Left lobe of liver (tissue), 2 donors: ENCODE measurements around the gene NSD1. TPM values are rescaled to one million over a fixed set of nuclear protein-coding genes. Genes with fewer than 3 reads are reported as not detected.

Experiments used
- ATAC-seq: fragments of 200-7000 bp; cut with Tn5 transposase; one replicate; pipeline ENCODE4 v1.9.1; 2020; ENCODE audit warnings: mild to moderate bottlenecking, moderate library complexity
- DNase-seq: peaks from one replicate; pipeline ENCODE4 v3.0.0-alpha.2; 2020; ENCODE audit warnings: low spot score
- total RNA-seq: library from RNA; stranded (reverse); gene quantifications from one replicate; pipeline ENCODE4 v1.2.1, GENCODE V29; 2021
- donor health status: DM: no; HTN: no; CAD: no; lungs with moderate emphysema.
- donor health status: DM: no; HTN: yes; CAD: no.

Gene NSD1
- total RNA-seq, 1 donor from 2014 or later = 30.4 TPM

DNA sequence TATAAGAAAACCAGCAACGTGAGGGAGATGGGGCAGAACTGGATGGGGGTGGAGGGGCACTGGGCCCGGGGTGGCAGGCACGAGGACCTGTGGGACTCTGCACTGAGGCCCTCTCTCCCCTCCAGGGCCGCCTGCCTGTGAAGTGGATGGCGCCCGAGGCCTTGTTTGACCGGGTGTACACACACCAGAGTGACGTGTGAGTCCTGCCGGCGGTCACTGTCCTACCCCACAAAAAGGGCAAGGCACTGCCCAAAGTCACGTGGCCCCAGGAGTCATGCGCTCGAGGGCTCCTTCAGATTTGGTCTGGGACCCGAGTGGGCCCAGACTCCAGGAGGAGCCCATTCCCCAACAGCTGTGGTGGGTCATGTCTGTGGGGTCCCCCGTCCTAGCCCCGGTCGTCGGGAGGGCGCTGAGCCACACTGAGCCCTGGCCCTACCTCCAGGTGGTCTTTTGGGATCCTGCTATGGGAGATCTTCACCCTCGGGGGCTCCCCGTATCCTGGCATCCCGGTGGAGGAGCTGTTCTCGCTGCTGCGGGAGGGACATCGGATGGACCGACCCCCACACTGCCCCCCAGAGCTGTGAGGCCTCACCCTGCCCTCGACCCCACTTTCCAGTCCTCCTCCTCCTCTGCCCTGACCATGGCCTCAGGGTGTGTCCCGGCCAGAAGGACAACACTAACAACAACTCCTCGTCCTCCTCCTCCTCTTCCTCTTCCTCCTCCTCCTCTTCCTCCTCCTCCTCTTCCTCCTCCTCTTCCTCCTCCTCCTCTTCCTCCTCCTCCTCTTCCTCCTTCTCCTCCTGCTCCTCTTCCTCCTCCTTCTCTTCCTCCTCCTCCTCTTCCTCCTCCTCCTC is 37.2 kb upstream of the NSD1 start:
- peak; percentile 69 for DNase-seq
- peak; percentile 32 for ATAC-seq

- ATAC-seq = peak; percentile 7
- DNase-seq = no peak
These were observed 36.3 kb upstream of the NSD1 start for GRCh38 chr5:177097016-177097985.

DNA sequence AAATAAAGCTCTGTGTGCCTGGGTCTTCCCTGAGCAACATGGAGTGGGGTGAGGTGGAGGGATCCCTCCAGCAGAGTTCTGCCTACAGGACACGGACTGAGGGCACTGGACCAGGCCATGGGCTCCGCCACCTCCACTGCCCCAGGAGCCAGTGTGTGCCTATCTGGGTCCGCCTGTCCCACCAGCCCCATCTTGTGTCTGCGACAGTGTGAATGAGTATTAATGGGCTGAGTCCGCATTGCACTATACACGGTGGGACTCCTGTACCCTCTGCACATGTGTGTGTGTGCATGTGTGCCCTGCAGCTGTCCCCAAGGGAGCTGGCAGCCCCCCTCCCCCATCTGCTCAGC is 35.5 kb upstream of the NSD1 start:
- ATAC-seq = no peak
- no peak for DNase-seq

- no peak for DNase-seq
- ATAC-seq = no peak
These were observed 35.0 kb upstream of the NSD1 start for GRCh38 chr5:177098470-177099141.

- DNase-seq (no peak), ATAC-seq (peak; percentile 4)
These were observed 34.0 kb upstream of the NSD1 start for GRCh38 chr5:177099422-177100093.

- ATAC-seq (no peak), DNase-seq (no peak)
These were observed 32.9 kb upstream of the NSD1 start for GRCh38 chr5:177100714-177101121.

GRCh38 chr5:177103523-177104253 is 29.9 kb upstream of the NSD1 start:
- ATAC-seq (no peak), DNase-seq (no peak)

DNA sequence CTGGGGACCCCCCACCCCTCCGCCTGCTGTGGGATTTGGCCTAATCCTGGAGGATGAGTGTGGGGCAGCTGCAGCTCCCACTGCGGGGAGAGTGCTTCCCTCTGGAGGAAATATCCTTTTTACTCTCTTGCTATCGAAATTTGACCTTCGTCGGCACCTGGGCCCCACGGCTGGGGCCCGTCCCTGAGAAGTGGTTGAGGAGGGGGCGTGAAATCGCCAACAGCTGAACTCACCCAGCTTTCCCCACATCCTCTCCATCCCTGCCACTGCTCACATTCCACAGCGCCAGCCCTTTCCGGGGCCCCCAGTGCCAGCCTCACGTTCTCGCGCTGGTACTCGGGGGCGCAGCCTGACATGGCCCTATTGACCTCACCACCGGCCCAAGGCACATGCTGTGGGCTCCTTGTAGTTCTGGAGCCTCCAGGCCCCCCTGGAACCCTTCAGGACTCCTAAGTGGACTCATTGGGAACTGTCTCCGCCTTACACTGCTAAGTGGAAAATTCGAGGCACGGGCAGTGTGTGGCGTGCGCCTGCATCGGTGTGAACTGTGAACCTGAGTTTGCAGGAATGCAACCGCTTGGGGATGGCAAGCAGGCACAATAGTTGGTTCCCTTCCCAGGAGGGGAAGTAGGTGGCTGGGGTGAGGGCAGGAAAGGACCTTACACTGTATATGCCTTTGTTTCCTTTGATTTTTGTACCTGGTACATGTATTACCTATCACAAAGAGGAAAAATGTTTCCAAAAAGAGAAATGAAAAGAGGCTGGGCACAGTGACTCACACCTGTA is 27.7 kb upstream of the NSD1 start:
- ATAC-seq (no peak), DNase-seq (no peak)

GRCh38 chr5:177107159-177107558 is 26.4 kb upstream of the NSD1 start:
- ATAC-seq (no peak), DNase-seq (no peak)

DNA sequence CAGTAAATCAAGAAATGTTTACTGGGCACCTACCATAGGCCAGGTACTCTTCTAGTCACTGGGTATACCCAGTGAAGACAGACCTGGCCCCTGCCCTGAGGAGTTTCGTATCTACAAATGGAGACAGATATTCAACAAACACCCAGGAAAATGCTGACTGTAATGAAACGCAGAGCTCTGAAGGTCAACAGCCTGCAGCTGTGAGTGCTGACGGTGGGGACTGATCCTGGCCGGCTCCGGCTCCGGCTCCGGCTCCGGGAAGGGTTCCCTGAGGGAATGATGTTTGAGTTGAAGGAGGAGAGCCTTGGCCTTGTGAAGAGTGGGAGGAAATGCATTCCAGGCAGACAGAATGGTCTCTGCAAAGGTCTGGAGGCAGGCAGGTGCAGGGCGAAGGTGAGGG is 23.8 kb upstream of the NSD1 start:
- DNase-seq (no peak), ATAC-seq (peak; percentile 60)

- DNase-seq = peak; percentile 65
- peak; percentile 52 for ATAC-seq
These were observed 21.7 kb upstream of the NSD1 start for GRCh38 chr5:177111720-177112394.

DNA sequence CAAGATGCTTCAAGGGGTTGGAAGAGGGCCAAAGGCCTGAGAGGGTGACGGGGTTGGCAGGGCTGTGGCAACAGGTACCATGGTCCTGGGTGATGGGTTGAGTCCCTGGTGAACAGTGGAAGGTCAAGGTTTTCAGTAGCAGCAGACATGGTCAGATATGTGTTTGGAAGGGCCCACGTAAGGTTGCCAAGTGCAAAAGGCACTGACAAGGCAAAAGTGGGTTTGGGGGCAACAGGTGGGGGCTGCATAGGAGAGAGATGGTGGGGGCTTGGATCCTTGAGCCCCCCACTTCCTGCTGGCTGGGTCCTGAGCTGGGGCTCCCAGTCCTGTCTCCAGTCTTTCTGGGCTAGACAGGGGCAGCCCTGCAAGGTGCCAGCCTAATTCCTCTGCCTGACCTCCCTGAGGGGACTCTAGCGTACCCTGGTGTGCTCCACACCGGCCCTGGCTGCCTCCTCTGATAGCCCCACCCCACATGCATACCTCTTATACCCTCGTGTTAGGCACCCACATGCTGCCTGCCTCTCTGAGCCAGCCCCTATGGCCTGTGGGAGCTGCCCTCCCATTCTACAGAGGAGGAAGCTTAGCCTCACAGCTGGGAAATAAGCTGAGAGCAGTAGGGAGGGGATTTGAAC is 20.9 kb upstream of the NSD1 start:
- ATAC-seq = no peak
- DNase-seq = no peak

DNA sequence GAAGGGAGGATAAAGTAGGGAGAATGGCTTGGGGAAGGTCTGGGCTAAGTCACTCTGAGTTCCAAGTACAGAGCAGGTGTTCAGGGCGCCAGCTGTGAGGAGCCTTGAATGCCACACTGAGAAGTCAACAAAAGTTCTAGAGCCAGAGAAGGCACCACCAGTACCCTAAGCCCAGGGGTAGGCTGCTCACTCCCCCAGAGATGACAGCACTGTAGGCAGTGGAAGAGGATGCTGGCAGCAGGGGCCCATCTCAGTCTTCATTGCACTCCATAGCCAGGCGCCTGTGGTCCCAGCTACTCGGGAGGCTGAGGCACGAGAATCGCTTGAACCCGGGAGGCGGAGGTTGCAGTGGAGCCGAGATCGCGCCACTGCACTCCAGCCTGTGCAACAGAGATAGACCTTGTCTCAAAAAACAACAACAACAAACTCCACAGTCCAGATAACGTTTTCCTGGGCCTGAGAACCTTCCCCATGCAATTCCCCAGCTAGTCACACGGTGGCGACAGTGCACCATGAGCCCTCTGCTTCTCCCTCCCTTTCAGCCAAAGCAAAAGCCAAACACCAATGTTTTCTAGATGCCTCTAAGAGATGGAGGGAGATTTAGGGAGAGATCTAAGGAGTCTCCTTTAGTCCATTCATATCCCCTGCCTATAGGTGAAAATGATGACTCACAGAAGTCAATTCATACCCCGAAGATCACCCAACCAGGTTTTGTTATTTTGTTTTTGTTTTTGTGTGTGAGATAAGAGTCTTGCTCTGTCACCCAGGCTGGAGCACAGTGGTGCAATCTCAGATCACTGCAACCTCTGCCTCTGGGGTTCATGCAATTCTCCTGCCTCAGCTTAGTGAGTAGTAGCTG is 19.8 kb upstream of the NSD1 start:
- DNase-seq (peak; percentile 78), ATAC-seq (peak; percentile 81)

DNA sequence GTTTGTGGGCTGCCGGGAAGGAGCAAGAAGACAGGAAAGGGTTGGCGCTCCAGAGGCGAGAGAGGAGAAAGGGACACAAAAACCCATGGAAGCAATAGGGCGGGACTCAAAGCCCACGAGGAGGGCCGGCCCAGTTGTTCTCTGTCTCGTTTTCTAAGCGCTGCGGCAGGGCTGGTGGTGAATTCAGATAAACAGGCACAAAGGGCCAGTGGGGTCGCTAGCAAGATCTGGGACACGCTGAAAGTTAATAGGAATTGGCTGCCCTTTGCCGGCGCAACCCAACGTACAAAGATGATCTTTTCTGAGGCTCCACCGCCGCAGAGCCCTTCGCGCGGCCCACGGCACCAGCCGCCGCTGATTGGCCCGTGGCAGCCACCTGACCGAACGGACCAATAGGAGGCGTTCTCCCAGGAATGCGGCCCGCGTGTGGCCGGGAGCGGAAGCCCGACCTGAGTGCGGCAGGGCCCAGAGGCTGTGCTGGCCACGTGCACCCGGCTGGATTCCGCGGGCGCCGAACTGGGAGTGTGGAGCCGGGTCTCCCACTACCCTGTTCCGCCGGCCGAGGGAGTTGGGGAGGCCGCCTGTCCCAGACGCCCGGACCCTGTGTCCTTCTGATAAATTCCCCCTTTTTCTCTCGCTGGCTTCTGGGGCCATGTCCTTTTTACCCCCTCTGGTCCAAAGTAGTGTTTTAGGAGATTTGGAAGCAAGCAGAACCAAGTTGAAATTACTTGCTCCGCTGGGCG is 16.8 kb upstream of the NSD1 start:
- DNase-seq = peak; percentile 81
- peak; percentile 69 for ATAC-seq

DNA sequence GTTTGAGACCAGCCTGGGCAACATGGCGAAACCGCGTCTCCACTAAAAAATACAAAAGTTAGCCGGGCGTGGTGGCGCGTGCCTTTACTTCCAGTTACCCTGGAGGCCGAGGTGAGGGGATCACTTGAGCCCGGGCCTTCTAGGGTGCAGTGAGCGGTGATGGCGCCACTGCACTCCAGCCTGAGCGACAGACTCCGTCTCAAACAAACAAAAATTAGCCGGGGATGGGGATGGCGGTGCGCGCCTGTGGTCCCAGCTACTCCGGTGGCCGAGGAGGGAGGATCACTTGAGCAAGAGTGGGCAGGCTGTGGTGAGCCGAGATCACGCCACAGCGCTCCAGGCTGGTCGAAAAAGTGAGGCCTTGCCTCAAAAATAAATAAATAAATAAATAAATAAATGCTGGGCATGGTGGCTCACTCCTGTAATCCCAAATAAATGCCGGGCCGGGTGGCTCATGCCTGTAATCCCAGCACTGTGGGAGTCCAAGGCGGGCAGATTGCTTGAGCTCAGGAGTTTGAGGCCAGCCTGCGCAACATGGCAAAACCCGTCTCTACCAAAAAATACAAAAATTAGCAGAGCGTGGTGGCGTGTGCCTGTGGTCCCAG is 16.0 kb upstream of the NSD1 start:
- ATAC-seq = no peak
- DNase-seq = no peak

DNA sequence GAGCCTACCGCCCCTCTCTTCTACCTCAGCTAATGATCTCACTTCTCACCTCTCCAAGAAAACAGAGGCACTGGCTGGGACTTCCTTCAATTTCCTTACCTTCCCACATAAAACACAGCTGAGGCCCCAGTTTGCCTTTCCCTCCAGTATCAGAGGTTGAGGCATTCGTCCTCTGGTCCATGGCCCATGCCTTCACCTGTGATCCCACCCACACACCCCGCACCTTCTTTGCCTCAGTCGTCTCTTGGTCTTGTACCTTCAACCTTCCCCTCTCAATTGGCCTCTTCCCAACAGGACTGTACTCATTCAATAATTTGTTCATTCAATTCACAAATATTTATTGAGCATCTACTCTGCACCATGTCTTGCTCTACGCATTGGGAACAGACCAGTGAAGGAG is 11.0 kb upstream of the NSD1 start:
- DNase-seq = no peak

More for the DNA sequence above, 11.0 kb upstream of the NSD1 start:
- no peak for ATAC-seq
